GM18868 (cell line): ENCODE measurements around the gene NKX2-3.
A peak's percentile ranks its signal among the peaks of the same experiment; 100 is the strongest.

Source experiments
- ATAC-seq: cut with Tn5 transposase; IDR thresholded peaks from one replicate; pipeline ENCODE4 v1.9.1; 2021; ENCODE audit warnings: mild to moderate bottlenecking, moderate library complexity; ENCODE audit not compliant: unreplicated experiment

The NKX2-3 gene

DNA sequence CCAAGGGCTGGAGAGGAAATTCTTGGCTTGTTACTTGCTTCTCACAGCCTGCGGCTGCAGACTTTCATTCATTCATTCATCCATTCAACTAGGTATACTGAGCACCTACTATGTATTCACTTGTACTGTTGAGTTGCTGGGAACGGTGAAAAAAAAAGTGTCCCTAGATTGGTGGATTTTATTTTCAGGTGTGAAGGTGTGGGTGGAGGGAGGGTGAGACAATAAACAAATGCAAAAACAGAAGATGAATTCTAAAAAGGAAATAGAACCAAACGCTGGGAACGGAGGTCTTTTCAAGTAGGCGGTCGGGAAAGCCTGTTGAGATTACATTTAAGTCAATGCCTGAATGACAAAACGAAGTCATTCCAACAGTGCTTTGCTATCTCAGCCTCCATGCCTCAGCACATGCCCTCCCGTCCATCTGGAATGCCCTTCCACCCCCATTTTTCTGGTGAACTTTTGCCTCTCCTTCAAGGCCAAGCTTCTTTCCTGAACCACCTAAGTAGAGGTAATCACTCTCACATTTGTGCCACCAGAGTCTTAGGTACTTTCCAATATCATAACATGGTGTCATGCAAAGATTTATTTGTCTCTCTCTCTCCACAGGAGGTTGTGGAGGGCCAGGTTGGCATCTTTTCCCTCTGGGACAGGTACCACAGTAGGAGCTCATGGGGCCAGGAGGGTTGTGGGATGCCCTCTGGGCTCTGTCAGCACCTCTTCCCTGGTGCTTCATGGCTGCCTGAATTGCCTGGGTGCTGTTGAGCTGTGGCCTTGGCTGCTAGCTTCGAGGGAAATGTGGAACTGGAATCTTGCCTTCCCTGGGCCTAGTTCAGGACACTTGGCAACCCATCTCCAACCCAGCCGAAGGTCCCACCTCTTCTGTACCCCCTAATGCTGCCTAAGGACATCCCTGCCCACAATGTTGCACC, 5.5 kb downstream of the NKX2-3 start:
- no peak for ATAC-seq

GRCh38 chr10:99539120-99539519, 6.4 kb downstream of the NKX2-3 start:
- ATAC-seq: no peak

DNA sequence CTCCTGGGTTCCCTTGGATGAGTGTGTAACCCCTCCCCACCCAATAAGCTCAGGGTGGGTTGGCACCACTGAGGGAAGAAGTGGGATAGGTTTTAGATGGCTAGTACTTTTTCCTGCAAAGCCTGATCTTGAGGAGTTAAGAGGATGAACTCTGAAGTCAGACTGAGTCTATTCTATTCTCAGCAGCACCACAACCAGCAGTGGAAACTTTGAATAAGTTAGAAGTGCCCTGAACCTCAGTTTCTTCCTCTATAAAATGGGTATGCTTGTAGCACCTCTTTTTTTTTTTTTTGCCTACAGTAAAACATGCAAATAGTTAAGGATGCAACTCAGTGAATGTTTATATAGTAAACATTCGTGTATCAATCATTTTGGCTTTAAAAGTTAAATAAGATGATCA, 7.1 kb downstream of the NKX2-3 start:
- ATAC-seq: no peak

- no peak for ATAC-seq
Observed at GRCh38 chr10:99540306-99540656, 7.5 kb downstream of the NKX2-3 start.

DNA sequence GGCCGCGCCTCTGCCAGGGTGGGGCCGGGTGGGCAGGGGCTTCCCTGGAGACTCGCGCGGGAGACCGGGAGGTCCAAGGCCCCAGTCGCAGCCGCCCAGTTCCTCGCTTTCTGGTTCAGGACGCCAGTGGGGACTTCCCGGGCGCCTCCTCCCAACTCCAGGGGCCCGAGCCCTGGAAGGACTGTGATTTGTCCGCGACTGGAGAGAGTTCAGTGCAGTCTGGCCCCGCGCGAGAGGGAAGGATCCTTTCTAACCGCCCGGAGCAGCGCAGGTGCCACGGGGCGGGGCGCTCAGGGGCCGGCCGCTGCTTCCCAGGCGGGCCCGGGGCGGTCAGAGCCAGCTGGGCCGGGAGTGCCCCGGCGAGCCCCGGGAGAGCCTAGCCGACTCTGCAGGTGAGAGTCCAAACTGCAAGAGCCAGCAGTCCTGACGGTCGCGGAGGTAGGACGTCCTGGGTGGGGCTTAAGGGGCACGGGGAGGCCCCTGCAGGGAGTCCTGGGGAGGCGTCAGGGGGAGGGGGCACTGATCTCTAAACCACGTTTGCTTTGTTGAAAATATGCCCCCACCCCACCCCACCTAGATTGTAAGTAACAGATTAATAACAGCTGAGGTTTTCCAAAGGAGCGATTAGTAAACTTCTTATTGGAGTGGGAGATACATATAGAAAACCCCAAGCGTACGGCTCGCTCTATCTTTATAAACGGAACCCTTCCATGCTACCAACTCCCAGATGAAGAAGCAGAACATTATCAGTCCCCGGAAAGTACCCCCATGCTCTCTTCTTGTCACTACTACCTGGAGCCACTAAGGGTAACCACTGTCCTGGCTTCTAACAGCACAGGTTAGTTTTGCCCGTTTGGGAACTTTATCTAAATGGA, 8.2 kb downstream of the NKX2-3 start:
- no peak for ATAC-seq

- no peak for ATAC-seq
Observed at GRCh38 chr10:99544322-99544721, 11.6 kb downstream of the NKX2-3 start.

DNA sequence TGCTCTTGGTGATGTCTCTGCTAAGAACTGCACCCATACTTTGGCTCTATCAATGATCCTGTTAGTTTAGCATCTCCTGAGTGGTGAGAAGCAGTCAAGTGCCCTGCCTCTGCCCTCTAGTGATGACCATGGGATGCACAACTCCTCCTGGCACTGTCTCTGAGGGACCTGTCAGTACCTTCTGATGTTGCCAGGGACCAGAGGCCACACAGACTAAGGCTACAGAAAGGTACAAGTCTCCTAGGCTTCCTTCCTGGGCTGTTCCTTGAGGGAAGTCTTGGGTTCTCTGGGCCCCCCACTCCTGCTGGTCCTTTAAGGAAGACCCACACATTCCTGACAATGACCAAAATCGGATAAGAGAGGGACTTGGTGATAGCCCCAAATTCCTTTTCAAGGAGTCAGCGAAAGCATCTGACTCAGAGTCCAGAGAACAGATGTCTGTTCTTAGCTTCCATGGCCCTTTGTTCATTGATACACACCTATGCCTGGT, 15.3 kb downstream of the NKX2-3 start:
- peak; percentile 61 for ATAC-seq

GRCh38 chr10:99551158-99551557, 18.4 kb downstream of the NKX2-3 start:
- no peak for ATAC-seq

- no peak for ATAC-seq
Observed at GRCh38 chr10:99551616-99552015, 18.9 kb downstream of the NKX2-3 start.

DNA sequence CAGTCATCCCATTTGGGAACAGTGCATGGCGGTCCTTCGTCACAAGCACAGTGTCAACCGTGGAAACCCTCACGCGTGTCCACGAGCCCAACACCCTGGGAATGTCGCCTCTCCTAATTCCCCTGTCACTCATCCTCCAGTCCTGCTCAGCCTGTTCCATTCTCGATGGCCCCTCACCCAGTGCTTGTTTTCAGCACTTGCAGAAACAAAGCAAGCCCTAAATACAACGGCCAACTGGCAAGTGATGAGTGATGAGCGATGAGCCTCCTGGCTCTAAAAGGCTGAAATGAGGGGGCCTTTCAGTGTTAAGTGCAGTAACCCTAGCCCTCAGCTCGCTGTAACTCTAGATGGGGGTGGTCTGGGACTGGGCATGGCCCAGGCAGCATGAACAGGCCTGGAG, 22.6 kb downstream of the NKX2-3 start:
- no peak for ATAC-seq

GRCh38 chr10:99555825-99556523, 23.2 kb downstream of the NKX2-3 start:
- peak; percentile 66 for ATAC-seq

GRCh38 chr10:99557044-99557443, 24.3 kb downstream of the NKX2-3 start:
- ATAC-seq: no peak

GRCh38 chr10:99558708-99559107, 26.0 kb downstream of the NKX2-3 start:
- no peak for ATAC-seq

DNA sequence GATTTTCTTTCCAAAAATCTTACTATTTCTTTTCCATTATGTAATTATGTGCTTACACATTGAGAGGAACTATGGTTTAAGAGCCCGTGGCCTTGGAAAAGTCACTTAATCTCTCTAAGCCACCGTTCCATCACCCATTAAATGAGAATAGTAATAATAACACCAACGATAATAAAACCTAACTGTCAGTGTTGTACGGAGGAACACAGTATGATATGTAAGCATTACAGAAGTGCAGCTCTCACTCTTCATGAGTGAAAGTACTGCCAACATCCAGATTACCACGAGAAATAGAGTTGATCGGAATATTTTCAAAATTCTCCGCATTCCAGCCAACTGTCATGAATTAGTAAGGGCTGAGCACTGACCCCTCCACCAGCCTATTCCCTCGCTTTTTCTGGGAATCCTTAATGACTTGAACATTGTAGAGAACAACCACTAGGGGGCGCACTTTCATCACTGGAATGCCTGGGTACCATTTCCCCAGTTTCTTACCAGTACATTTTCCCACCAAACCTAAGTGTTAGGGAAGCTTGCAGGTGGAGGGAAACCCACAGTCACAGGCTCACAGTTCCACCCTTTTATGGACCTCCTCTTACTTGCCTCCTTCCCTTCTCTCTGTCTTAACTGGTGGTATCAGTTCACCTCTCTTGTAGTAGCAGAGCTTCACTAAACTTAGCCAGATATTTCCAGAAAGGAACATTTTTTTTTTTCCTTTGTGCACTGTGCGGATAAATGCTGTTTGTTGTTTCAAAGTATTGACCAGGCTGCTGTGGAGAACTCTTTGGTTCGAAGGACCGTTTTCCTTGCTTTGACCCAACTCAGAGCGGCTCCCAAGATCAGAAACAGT, 27.8 kb downstream of the NKX2-3 start:
- no peak for ATAC-seq

DNA sequence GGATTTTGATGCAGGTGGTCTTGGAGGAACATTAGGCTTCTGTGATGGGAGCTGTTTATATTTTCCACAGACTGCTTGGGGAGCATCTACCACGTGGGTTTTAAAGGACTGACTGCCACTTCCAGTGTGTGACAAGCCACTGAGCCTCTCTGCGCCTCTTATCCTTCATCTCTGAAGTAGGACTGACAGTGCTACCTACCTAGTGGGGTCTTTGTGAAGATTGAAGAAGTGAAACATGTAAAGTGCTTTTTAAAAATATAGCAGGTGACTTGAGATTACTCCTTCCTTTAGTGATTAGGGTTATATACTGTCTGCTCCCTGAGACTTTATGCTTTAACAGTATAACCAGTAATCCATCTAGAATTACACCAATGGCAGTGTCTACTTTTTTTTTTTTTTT, 29.9 kb downstream of the NKX2-3 start:
- ATAC-seq: no peak

- no peak for ATAC-seq
Observed at GRCh38 chr10:99564361-99564760, 31.6 kb downstream of the NKX2-3 start.

DNA sequence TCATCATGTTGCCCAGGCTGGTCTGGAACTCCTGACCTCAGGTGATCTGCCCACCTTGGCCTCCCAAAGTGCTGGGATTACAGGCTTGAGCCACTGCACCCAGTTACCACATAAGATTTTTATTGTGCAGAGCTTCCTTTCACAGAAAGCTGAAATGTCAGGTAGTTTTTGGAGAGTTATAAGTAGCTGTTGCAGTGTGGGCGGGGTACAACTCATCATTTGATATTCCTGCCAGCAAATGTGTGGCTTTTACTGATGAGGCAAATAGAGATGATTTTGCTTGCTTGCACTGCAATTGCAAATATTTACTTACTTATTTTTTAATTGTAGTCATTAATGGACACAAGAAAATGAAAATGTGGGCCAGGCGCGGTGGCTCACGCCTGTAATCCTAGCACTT, 32.4 kb downstream of the NKX2-3 start:
- no peak for ATAC-seq

GRCh38 chr10:99569253-99569939, 36.7 kb downstream of the NKX2-3 start:
- no peak for ATAC-seq

DNA sequence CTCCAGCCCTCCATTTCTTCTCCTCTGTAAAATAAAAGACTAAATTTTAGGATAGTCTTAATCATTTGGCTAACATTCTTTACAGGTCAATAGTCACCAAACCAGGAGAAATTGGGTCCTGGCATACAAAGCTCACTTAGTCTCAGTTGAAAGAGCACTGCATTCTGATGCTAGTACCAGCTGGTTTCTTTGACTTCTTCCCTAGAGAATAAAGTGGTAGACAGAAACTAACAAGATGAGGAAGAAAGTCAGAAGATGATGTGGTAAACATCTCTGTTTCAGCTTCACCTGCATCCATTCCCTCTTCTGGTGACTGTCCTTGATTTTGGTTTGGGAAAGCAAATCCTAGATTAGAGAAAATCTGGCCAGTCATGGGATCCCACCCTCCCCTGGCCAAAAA, 37.2 kb downstream of the NKX2-3 start:
- no peak for ATAC-seq

DNA sequence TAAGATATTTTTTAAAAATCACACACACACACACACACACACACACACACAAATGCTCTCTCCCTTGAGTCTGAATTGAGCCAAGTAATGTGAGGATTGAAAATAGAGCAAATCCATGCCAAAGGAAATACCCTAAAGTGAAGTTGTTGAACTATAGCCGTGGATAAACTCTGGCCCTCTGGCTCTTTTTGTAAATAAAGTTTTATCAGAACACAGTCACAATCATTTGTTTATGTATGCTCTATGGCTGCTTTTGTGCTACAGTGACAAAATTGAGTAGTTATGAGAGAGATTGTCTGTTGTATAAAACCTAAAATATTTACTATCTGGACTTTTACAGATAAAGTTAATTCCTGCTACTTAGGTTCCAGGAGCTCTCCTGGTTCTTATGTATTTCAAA, 39.1 kb downstream of the NKX2-3 start:
- no peak for ATAC-seq
